ENCODE measurements around the gene CDH15.

Gene CDH15

DNA sequence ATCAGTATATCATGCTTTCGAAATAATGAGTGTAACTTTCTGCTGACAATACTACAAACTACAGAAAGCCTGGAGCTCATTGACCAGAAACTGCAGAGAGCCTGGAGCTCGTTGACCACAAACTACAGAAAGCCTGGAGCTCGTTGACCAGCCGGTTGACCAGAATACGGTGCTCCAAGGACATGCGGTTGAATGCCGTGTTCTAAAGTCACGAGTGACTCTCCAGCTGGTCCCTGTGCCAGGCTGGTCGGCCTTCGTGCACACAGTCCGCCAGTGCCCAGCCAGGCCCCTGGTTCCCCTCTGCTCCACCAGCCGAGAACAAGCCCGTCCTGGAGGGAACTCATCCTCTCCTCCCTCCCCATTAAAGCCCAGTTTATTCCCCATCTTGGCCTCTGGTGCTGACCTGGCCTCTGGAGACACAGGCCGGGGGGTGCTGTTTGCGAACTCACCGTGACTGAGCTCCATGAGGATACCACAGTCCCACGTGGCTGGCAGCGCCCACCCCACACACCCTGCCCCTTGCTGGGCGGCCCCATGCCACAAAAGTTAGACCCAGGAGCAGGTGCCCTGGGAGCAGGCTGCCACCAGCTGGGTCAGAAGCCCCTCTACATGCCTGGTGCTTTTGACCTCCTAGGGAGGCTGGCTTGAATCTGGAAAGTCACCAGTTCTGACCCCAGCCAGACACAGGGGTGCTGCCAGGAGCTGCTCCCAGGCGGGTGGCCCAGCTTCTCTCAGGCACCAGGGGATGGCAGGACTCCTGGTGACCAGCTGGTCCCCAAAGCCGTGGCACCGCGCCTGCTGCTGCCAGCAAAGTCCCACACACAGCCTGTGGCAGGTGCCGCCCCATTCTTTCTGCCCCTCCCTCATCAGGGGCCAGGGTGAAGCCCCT is 15.5 kb upstream of the CDH15 start:
- no peaks in the 10 kb centered on the region for H3K9me3 ChIP-seq (ENCODE audit: severe bottlenecking)
- TF ChIP-seq, protein P1, sequence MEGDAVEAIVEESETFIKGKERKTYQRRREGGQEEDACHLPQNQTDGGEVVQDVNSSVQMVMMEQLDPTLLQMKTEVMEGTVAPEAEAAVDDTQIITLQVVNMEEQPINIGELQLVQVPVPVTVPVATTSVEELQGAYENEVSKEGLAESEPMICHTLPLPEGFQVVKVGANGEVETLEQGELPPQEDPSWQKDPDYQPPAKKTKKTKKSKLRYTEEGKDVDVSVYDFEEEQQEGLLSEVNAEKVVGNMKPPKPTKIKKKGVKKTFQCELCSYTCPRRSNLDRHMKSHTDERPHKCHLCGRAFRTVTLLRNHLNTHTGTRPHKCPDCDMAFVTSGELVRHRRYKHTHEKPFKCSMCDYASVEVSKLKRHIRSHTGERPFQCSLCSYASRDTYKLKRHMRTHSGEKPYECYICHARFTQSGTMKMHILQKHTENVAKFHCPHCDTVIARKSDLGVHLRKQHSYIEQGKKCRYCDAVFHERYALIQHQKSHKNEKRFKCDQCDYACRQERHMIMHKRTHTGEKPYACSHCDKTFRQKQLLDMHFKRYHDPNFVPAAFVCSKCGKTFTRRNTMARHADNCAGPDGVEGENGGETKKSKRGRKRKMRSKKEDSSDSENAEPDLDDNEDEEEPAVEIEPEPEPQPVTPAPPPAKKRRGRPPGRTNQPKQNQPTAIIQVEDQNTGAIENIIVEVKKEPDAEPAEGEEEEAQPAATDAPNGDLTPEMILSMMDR (IDR thresholded peaks at IDR 0.05; ENCODE audit: low read depth, low read length), result no peak
- no peak for DNase-seq

GRCh38 chr16:89156740-89157645 is 14.6 kb upstream of the CDH15 start:
- DNase-seq, result no peak
- Histone ChIP-seq H3K27me3 (ENCODE audit: insufficient read depth, low read depth, severe bottlenecking) (no peaks in the 10 kb centered on the region), H3K36me3 (no peaks in the 10 kb centered on the region), H3K27ac (no peak overlapping the region), H3K4me3 (ENCODE audit: low read depth, low read length) (no peak overlapping the region), H3K9me3 (ENCODE audit: severe bottlenecking) (no peaks in the 10 kb centered on the region)
- TF ChIP-seq, protein P1 (IDR thresholded peaks at IDR 0.05; ENCODE audit: low read depth, low read length), result no peak

More for the DNA sequence above, 15.5 kb upstream of the CDH15 start:
- no peaks in the 10 kb centered on the region for H3K36me3 ChIP-seq
- H3K27ac ChIP-seq, result no peak overlapping the region
- no peak overlapping the region for H3K4me3 ChIP-seq (ENCODE audit: low read depth, low read length)
- no peaks in the 10 kb centered on the region for H3K27me3 ChIP-seq (ENCODE audit: insufficient read depth, low read depth, severe bottlenecking)

GRCh38 chr16:89157778-89158177 is 13.8 kb upstream of the CDH15 start:
- no peak for DNase-seq
- H3K36me3 ChIP-seq, result no peaks in the 10 kb centered on the region
- TF ChIP-seq, protein P1 (IDR thresholded peaks at IDR 0.05; ENCODE audit: low read depth, low read length), result no peak
- no peak overlapping the region for H3K4me3 ChIP-seq (ENCODE audit: low read depth, low read length)
- no peaks in the 10 kb centered on the region for H3K27me3 ChIP-seq (ENCODE audit: insufficient read depth, low read depth, severe bottlenecking)
- H3K9me3 ChIP-seq (ENCODE audit: severe bottlenecking), result no peaks in the 10 kb centered on the region
- no peak overlapping the region for H3K27ac ChIP-seq

GRCh38 chr16:89159066-89159849 is 12.3 kb upstream of the CDH15 start:
- Histone ChIP-seq H3K36me3 (no peaks in the 10 kb centered on the region), H3K4me3 (ENCODE audit: low read depth, low read length) (no peak overlapping the region), H3K27ac (no peak overlapping the region), H3K27me3 (ENCODE audit: insufficient read depth, low read depth, severe bottlenecking) (no peaks in the 10 kb centered on the region), H3K9me3 (ENCODE audit: severe bottlenecking) (no peaks in the 10 kb centered on the region)
- TF ChIP-seq, protein P1 (IDR thresholded peaks at IDR 0.05; ENCODE audit: low read depth, low read length), result no peak
- no peak for DNase-seq

DNA sequence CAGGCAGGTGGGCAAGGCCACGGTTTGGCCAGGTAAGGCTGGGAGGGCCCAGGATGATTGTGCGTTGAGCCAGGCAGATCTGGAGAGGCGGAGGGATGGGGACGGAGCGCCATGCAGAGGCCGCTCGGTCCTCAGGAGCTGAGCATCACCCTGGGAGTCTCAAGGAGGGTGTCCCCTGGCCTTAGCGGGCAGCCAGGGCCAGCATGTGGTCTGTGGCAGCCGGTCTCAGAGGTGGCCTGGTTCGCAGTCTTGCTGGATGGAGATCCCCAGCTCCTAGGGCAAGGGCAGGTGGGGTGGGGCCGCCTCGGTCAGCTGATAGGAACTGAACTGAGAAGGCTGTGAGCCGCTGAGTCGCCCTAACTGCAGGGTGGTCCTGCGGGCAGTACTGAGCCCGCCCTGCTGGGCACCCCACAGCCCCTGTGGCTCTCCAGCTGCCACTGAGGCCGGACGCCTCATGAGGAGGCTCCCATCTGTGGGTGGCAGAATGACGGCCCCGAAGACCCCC is 11.6 kb upstream of the CDH15 start:
- no peak overlapping the region for H3K4me3 ChIP-seq (ENCODE audit: low read depth, low read length)
- no peak for DNase-seq
- no peaks in the 10 kb centered on the region for H3K36me3 ChIP-seq
- H3K9me3 ChIP-seq (ENCODE audit: severe bottlenecking), result no peaks in the 10 kb centered on the region
- TF ChIP-seq, protein P1 (IDR thresholded peaks at IDR 0.05; ENCODE audit: low read depth, low read length), result no peak
- H3K27ac ChIP-seq, result no peak overlapping the region
- H3K27me3 ChIP-seq (ENCODE audit: insufficient read depth, low read depth, severe bottlenecking), result no peaks in the 10 kb centered on the region
